ENCODE results near the gene CEBPG.

DNA sequence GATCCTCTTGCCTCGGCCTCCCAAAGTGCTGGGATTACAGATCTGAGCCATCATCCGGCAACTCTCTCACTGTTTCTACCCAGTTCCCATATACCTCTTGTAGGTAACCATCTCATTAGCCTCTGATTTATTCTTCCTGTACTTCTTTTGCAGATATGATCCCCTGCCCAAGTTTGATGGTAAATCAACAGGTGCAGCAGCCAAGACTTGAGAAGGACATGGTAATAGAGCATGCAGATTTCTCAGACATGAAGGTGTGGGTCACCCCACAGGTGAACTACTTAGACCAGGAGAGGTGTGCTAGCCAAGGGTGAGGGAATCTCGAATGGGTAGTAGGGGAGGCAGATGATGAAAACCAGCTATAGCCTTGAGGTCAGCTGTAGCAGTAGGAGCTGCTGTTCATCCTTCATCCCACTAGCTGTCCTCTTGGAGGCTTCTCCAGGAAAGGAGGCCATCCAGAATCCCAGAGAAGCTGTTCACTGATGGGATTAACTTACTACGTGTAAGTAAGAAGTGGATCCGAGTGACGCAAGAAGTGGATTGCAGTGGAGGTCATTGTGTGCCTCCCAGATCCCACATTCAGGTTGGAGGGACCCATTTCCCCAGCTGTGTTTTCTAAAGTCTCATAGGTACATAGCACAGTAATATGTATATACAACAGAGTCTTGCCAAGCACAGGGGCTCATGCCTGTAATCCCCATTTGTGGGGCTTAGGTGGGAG, 10.8 kb upstream of the CEBPG start:
- TF ChIP-seq, protein P1, sequence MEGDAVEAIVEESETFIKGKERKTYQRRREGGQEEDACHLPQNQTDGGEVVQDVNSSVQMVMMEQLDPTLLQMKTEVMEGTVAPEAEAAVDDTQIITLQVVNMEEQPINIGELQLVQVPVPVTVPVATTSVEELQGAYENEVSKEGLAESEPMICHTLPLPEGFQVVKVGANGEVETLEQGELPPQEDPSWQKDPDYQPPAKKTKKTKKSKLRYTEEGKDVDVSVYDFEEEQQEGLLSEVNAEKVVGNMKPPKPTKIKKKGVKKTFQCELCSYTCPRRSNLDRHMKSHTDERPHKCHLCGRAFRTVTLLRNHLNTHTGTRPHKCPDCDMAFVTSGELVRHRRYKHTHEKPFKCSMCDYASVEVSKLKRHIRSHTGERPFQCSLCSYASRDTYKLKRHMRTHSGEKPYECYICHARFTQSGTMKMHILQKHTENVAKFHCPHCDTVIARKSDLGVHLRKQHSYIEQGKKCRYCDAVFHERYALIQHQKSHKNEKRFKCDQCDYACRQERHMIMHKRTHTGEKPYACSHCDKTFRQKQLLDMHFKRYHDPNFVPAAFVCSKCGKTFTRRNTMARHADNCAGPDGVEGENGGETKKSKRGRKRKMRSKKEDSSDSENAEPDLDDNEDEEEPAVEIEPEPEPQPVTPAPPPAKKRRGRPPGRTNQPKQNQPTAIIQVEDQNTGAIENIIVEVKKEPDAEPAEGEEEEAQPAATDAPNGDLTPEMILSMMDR (IDR thresholded peaks at IDR 0.05): no peak
- no peak for TF ChIP-seq POLR2A (IDR thresholded peaks at IDR 0.05)

All from transverse colon (tissue), 3 donors.